Mesenchymal stem cell (in vitro differentiated cells and primary cell): ENCODE results near the gene TMEM53.
A peak's percentile ranks its signal among the peaks of the same experiment; 100 is the strongest.

ENCODE experiments used
- DNase-seq: peaks from one replicate; pipeline ENCODE4 v3.0.0-alpha.2; 2013
- H2AFZ ChIP-seq: one replicate; pipeline ENCODE4 v1.6.1; 2013; ENCODE audit warnings: low read depth, mild to moderate bottlenecking, control low read depth, inconsistent platforms, low read length, moderate library complexity
- H2AK5ac ChIP-seq: 2 replicates; pipeline ENCODE4 v1.6.1; 2013; ENCODE audit warnings: low read length, moderate library complexity, mild to moderate bottlenecking, inconsistent platforms; ENCODE audit not compliant: severe bottlenecking
- H2BK120ac ChIP-seq: one replicate; pipeline ENCODE4 v1.6.1; 2013; ENCODE audit warnings: low read depth, mild to moderate bottlenecking, inconsistent platforms, low read length, moderate library complexity
- H2BK12ac ChIP-seq, 2 experiments: one replicate each; pipeline ENCODE4 v1.6.1; 2013; ENCODE audit warnings: inconsistent platforms in 2 of 2, low read length in 2 of 2, mild to moderate bottlenecking in 2 of 2, moderate library complexity in 2 of 2, control low read depth in 1 of 2
- H2BK15ac ChIP-seq: one replicate; pipeline ENCODE4 v1.6.1; 2013; ENCODE audit warnings: mild to moderate bottlenecking, low read depth, inconsistent platforms; ENCODE audit not compliant: poor library complexity, severe bottlenecking
- H2BK5ac ChIP-seq: 2 replicates; pipeline ENCODE4 v1.6.1; 2013; ENCODE audit warnings: low read depth, mild to moderate bottlenecking, low read length, control low read depth, inconsistent platforms; ENCODE audit not compliant: poor library complexity, severe bottlenecking
- H3K14ac ChIP-seq, 2 experiments: one replicate each; pipeline ENCODE4 v1.6.1; 2013; ENCODE audit warnings: inconsistent platforms in 2 of 2, low read length in 2 of 2, control low read depth in 1 of 2, mild to moderate bottlenecking in 1 of 2, moderate library complexity in 1 of 2
- H3K18ac ChIP-seq, 2 experiments: one replicate each; pipeline ENCODE4 v1.6.1; 2013; ENCODE audit warnings: inconsistent platforms in 2 of 2, low read length in 2 of 2, control low read depth in 1 of 2, low read depth in 1 of 2, mild to moderate bottlenecking in 1 of 2
- H3K23ac ChIP-seq, 2 experiments: one replicate each; pipeline ENCODE4 v1.6.1; 2013; ENCODE audit warnings: inconsistent platforms in 2 of 2, low read length in 2 of 2, mild to moderate bottlenecking in 2 of 2, moderate library complexity in 2 of 2, control low read depth in 1 of 2
- H3K27ac ChIP-seq: 2 replicates; pipeline ENCODE4 v1.5.1; 2013; ENCODE audit warnings: mild to moderate bottlenecking, moderate library complexity, low read length, control low read depth, inconsistent platforms; ENCODE audit not compliant: poor library complexity, severe bottlenecking
- H3K27me3 ChIP-seq, 2 experiments: 2 replicates each; pipeline versions ENCODE4 v1.6.1 to v1.7.0; 2013; ENCODE audit warnings: low read length in 2 of 2, mild to moderate bottlenecking in 2 of 2, moderate library complexity in 2 of 2, control low read depth in 1 of 2, inconsistent platforms in 1 of 2; ENCODE audit not compliant: control insufficient read depth in 1 of 2, insufficient read depth in 1 of 2
- H3K36me3 ChIP-seq, 2 experiments: 2 replicates each; pipeline versions ENCODE4 v1.6.1 to v1.7.0; 2013; ENCODE audit warnings: low read length in 2 of 2, control low read depth in 1 of 2, inconsistent platforms in 1 of 2, low read depth in 1 of 2, mild to moderate bottlenecking in 1 of 2; ENCODE audit not compliant: insufficient read depth in 2 of 2, control insufficient read depth in 1 of 2
- H3K4ac ChIP-seq, 2 experiments: one replicate each; pipeline ENCODE4 v1.6.1; 2013; ENCODE audit warnings: inconsistent platforms in 2 of 2, low read length in 2 of 2, mild to moderate bottlenecking in 2 of 2, moderate library complexity in 2 of 2, control low read depth in 1 of 2, low read depth in 1 of 2
- H3K4me1 ChIP-seq: 2 replicates; pipeline ENCODE4 v1.6.1; 2013; ENCODE audit warnings: low read depth, low read length, control low read depth; ENCODE audit not compliant: control insufficient read depth, insufficient read depth
- H3K4me2 ChIP-seq: 2 replicates; pipeline ENCODE4 v1.6.1; 2013; ENCODE audit warnings: low read length, mild to moderate bottlenecking, inconsistent platforms; ENCODE audit not compliant: poor library complexity, severe bottlenecking
- H3K4me3 ChIP-seq, 2 experiments: 2 replicates each; pipeline versions ENCODE4 v1.5.1 to v1.7.0; 2013; ENCODE audit warnings: low read length in 2 of 2, mild to moderate bottlenecking in 2 of 2, control low read depth in 1 of 2, low read depth in 1 of 2; ENCODE audit not compliant: insufficient read depth in 1 of 2
- H3K79me1 ChIP-seq: replicated peaks from 2 replicates; pipeline ENCODE4 v1.6.1; 2013; ENCODE audit warnings: mild to moderate bottlenecking, control low read depth, low read length, inconsistent platforms; ENCODE audit not compliant: poor library complexity, severe bottlenecking
- H3K9ac ChIP-seq: 2 replicates; pipeline ENCODE4 v1.7.0; 2013; ENCODE audit warnings: mild to moderate bottlenecking, low read length, moderate library complexity
- H3K9me3 ChIP-seq: 2 replicates; pipeline ENCODE4 v1.7.0; 2013; ENCODE audit warnings: mild to moderate bottlenecking, low read length; ENCODE audit not compliant: control insufficient read depth
- H4K8ac ChIP-seq: one replicate; pipeline ENCODE4 v1.6.1; 2013; ENCODE audit warnings: inconsistent platforms, mild to moderate bottlenecking, low read length, moderate library complexity
- H4K91ac ChIP-seq: one replicate; pipeline ENCODE4 v1.6.1; 2013; ENCODE audit warnings: mild to moderate bottlenecking, low read length, inconsistent platforms
- WGBS: methylation state at CpG from one replicate; pipeline ENCODE4 v1.1.7; 2013; ENCODE audit warnings: mixed read lengths; 5-methylcytosine and 5-hydroxymethylcytosine counted together

The TMEM53 gene

DNA sequence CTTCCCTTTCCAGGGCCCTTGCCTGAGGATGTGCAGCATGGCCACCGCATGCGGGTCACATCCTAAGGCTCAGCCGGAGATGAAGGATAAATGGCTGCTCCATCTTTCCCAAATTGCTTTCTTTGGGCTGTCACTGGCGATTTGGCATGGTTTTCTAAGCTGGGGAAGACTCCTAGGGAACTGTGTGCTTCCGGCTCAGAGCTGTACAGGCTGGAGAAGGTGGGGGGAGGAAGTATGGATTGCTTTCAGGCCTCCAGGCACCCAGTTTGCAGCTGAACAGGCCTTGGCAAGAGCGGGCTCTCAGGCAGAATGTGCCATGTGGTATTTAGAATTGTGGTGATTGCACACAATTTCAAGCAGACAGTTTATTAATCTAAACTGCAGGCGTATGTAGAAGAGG lies 48.9 kb downstream of the TMEM53 start:
- H2AFZ ChIP-seq, result no peak overlapping the region
- H3K27ac ChIP-seq, result no peak overlapping the region
- no peak overlapping the region for H2BK5ac ChIP-seq
- H3K23ac ChIP-seq, result no peak overlapping the region
- no peaks in the 10 kb centered on the region for H3K4me1 ChIP-seq
- no peak overlapping the region for H3K4me3 ChIP-seq
- H2BK15ac ChIP-seq, result no peak overlapping the region
- peak overlapping the region; percentile 45 for H4K91ac ChIP-seq
- H3K4me2 ChIP-seq, result no peak overlapping the region
- H3K4ac ChIP-seq, result no peak overlapping the region
- no peaks in the 10 kb centered on the region for H3K79me1 ChIP-seq
- no peak overlapping the region for H2AK5ac ChIP-seq
- H3K27me3 ChIP-seq, result peaks cover 0 to 3% of the 10 kb centered on the region in 2 experiments
- no peak overlapping the region for H2BK12ac ChIP-seq
- 89% methylated on average over 7 of the region's 7 CpGs for WGBS
- no peak overlapping the region for H2BK120ac ChIP-seq
- no peaks in the 10 kb centered on the region for H3K9me3 ChIP-seq
- no peak overlapping the region for H3K14ac ChIP-seq
- DNase-seq, result no peak
- H3K9ac ChIP-seq, result no peak overlapping the region
- no peak overlapping the region for H3K18ac ChIP-seq
- no peaks in the 10 kb centered on the region for H3K36me3 ChIP-seq
- H4K8ac ChIP-seq, result no peak overlapping the region

DNA sequence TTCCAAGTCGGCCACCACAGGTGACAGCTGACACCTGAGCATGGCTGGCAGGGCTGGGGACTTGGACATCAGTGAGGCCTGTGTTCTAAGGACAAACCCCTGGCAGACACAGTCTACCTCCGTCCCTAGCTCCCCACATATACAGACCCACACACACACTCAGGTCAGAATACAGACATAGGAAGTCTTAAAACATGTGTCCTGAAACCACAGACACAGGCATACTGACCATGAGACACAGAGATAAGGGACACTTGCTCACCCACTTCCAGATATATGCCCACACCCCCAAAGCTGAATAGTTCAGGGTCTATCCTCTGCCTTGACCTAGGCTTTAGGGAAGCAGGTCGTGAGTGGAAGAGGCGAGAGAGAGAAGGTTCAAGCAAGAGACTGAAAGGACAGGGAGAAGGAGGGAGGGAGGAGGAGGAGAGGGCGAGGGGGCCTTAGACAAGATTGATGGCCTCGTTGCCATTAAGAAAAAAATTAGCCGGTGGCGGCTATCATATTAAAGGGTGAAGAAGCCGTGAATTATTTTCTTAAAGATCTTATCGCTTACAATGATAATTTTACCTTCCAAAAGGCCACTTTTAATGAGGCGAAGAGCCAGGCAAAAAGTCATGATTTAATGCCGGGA lies 49.9 kb downstream of the TMEM53 start:
- H3K79me1 ChIP-seq, result no peaks in the 10 kb centered on the region
- H4K8ac ChIP-seq, result no peak overlapping the region
- H3K4me2 ChIP-seq, result no peak overlapping the region
- H3K18ac ChIP-seq, result no peak overlapping the region
- no peak overlapping the region for H2AFZ ChIP-seq
- no peaks in the 10 kb centered on the region for H3K9me3 ChIP-seq
- no peak overlapping the region for H3K9ac ChIP-seq
- H3K23ac ChIP-seq, result no peak overlapping the region
- no peak overlapping the region for H2BK120ac ChIP-seq
- no peak overlapping the region for H2AK5ac ChIP-seq
- H3K27ac ChIP-seq, result no peak overlapping the region
- H3K27me3 ChIP-seq, result peaks cover 0 to 3% of the 10 kb centered on the region in 2 experiments
- no peaks in the 10 kb centered on the region for H3K36me3 ChIP-seq
- H2BK15ac ChIP-seq, result no peak overlapping the region
- H3K4ac ChIP-seq, result no peak overlapping the region
- H3K14ac ChIP-seq, result no peak overlapping the region
- no peaks in the 10 kb centered on the region for H3K4me1 ChIP-seq
- no peak overlapping the region for H2BK5ac ChIP-seq
- WGBS, result 81% methylated on average over 12 of the region's 12 CpGs
- no peak overlapping the region for H4K91ac ChIP-seq
- H3K4me3 ChIP-seq, result no peak overlapping the region
- DNase-seq, result no peak
- H2BK12ac ChIP-seq, result no peak overlapping the region

DNA sequence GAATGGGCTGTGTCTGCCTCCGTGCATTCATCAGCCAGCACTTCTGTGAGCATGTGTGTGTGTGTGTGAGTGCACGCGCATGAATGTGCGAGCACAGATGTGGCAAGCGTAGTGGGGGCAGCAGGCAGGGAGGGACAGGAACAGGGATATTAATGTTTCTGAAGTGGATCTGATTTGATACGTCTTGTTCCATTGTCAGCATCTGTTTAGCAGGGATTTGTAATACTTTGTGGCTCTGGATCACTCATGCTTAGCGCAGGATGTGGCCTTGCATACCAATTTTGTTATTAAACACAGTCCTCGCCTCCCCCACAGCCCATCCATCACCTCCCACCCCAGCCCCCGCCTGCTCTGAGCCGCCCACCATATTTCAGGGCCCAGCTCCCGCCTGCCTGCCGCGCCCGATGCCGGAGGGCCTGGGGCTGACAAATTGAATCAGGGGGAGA lies 52.4 kb downstream of the TMEM53 start:
- Histone ChIP-seq H4K8ac (no peak overlapping the region), H2BK5ac (no peak overlapping the region), H3K9me3 (no peaks in the 10 kb centered on the region), H3K4me3 (no peak overlapping the region), H3K36me3 (no peaks in the 10 kb centered on the region), H4K91ac (no peak overlapping the region), H3K9ac (no peak overlapping the region), H3K79me1 (no peaks in the 10 kb centered on the region), H3K27me3 (peaks cover 4 to 22% of the 10 kb centered on the region in 2 experiments), H2BK120ac (no peak overlapping the region), H2AFZ (no peak overlapping the region), H3K27ac (no peak overlapping the region), H3K4me2 (no peak overlapping the region), H2AK5ac (no peak overlapping the region), H2BK12ac (no peak overlapping the region), H3K14ac (no peak overlapping the region), H2BK15ac (no peak overlapping the region), H3K18ac (no peak overlapping the region), H3K4ac (no peak overlapping the region), H3K4me1 (peaks cover 9% of the 10 kb centered on the region), H3K23ac (no peak overlapping the region)
- WGBS, result 89% methylated on average over 15 of the region's 15 CpGs
- no peak for DNase-seq

DNA sequence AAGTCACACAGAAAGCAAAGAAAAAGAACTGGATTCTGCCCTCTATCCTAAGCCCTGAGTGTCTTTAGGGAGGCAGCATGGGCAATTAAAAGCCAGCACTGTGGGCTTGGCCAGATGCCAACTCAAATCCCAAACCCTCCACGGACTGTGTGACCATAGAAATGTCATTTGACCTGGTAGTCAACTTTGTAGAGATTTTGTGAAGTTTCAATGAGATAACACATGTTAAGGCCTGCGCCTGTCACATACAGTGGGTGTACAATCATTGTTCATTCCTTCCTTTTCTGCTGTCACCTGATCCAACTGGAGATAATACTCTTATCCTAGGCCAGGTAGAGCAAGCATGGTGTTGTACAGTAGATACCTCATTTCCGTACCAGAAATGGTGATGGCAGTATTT lies 54.2 kb downstream of the TMEM53 start:
- Histone ChIP-seq H3K27me3 (peaks cover 14 to 40% of the 10 kb centered on the region in 2 experiments), H3K79me1 (no peaks in the 10 kb centered on the region), H2BK120ac (no peak overlapping the region), H4K91ac (no peak overlapping the region), H3K23ac (no peak overlapping the region), H3K14ac (no peak overlapping the region), H2BK15ac (no peak overlapping the region), H4K8ac (no peak overlapping the region), H3K9ac (no peak overlapping the region), H3K9me3 (no peaks in the 10 kb centered on the region), H3K36me3 (no peaks in the 10 kb centered on the region), H2BK5ac (no peak overlapping the region), H3K18ac (no peak overlapping the region), H3K4me2 (no peak overlapping the region), H3K4me3 (no peak overlapping the region), H2BK12ac (no peak overlapping the region), H3K4me1 (peaks cover 10% of the 10 kb centered on the region), H3K4ac (no peak overlapping the region), H3K27ac (no peak overlapping the region), H2AK5ac (no peak overlapping the region), H2AFZ (no peak overlapping the region)
- 83% methylated on average over 2 of the region's 3 CpGs for WGBS
- DNase-seq, result no peak
